Stimulated activated CD4-positive, alpha-beta T cell treated with anti-CD3 and anti-CD28 coated beads, Interleukin-12 subunit alpha, Interleukin-12 subunit beta, amount 100 ng/mL, for 4 hours (primary cell): ENCODE measurements around the gene PRRT2.
"Not testable (repeated sequence)": the region's sequence is repeated elsewhere in the genome, so short reads cannot be mapped to it uniquely, and the experiment has no call there.

Experiments used
- DNase-seq: peaks from one replicate; pipeline ENCODE4 v3.0.0-alpha.2; 2020

Gene PRRT2

GRCh38 chr16:29812754-29813643 is 1.0 kb downstream of the PRRT2 start:
- no peak for DNase-seq

- DNase-seq = no peak
Observed at GRCh38 chr16:29813644-29814562, 1.9 kb downstream of the PRRT2 start.

GRCh38 chr16:29814592-29814991 is 2.6 kb downstream of the PRRT2 start:
- DNase-seq = no peak

- DNase-seq = peak; percentile 57
Observed at GRCh38 chr16:29815032-29815721, 3.2 kb downstream of the PRRT2 start.

- DNase-seq = peak; percentile 95
Observed at GRCh38 chr16:29815793-29816693, 4.0 kb downstream of the PRRT2 start, which contains the start of gene PAGR1. Gene PAGR1, plus strand, starts transcription at chr16:29816152. Its CDS starts 374 bp downstream, at chr16:29816526.

- DNase-seq = peak; percentile 55
Observed at GRCh38 chr16:29816694-29817441, 4.9 kb downstream of the PRRT2 start.

GRCh38 chr16:29818082-29818481 is 6.1 kb downstream of the PRRT2 start:
- no peak for DNase-seq

- DNase-seq = no peak
Observed at GRCh38 chr16:29819506-29819905, 7.5 kb downstream of the PRRT2 start.

GRCh38 chr16:29820271-29820701 is 8.3 kb downstream of the PRRT2 start, which contains the start of gene MVP:
Gene MVP, plus strand, starts transcription at chr16:29820462. Its CDS starts 10,088 bp downstream, at chr16:29830550.
- peak; percentile 45 for DNase-seq

GRCh38 chr16:29820730-29821642 is 9.0 kb downstream of the PRRT2 start:
- peak; percentile 39 for DNase-seq

- DNase-seq = no peak
Observed at GRCh38 chr16:29821643-29822115, 9.7 kb downstream of the PRRT2 start.

GRCh38 chr16:29824589-29825144 is 12.7 kb downstream of the PRRT2 start:
- DNase-seq = no peak

GRCh38 chr16:29825145-29826044 is 13.4 kb downstream of the PRRT2 start:
- DNase-seq = no peak

- no peak for DNase-seq
Observed at GRCh38 chr16:29826342-29826695, 14.3 kb downstream of the PRRT2 start.

- no peak for DNase-seq
Observed at GRCh38 chr16:29830774-29831173, 18.8 kb downstream of the PRRT2 start.

- DNase-seq = no peak
Observed at GRCh38 chr16:29831490-29831889, 19.5 kb downstream of the PRRT2 start.

- not testable (repeated sequence) for DNase-seq
Observed at GRCh38 chr16:29833219-29833618, 21.2 kb downstream of the PRRT2 start.

GRCh38 chr16:29834079-29834478 is 22.1 kb downstream of the PRRT2 start:
- no peak for DNase-seq
